DMS79 (cell line): Measurements from ENCODE around the gene ACVR1.
A peak's percentile ranks its signal among the peaks of the same experiment; 100 is the strongest.

ENCODE experiments used
- DNase-seq: peaks from one replicate; lab custom pipeline; 2025; lab: John Stamatoyannopoulos, UW

The ACVR1 gene

GRCh38 chr2:157790780-157791179 lies 85.3 kb downstream of the ACVR1 start:
- no peak for DNase-seq

DNA sequence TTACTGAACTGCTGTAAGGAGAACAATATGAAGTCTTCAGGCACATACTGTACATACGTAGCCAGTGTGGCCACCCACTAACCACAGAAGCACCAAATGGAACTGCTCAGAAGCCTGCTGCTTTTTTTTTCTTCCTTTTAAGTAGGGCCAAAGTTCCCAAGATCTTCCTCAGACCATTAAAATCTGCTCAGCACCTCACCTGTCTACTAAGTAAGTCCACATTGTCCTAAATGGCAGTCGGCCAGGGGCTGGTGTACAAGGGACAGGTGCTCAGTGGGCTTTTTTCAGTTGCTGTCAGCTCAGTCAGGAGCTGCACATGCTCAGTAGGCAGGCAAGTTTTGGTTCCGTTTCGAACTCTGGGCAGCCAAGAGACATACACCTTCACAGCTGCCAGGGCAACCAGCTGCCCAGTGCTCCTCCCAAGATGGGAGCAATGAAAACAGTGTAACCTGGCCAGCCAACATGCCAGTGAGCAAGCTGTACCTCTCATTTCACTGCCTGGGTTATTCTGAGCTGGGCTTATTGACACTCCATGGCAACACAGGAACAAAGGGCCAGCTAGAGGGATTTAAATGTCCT lies 86.1 kb downstream of the ACVR1 start:
- peak; percentile 79 for DNase-seq

DNA sequence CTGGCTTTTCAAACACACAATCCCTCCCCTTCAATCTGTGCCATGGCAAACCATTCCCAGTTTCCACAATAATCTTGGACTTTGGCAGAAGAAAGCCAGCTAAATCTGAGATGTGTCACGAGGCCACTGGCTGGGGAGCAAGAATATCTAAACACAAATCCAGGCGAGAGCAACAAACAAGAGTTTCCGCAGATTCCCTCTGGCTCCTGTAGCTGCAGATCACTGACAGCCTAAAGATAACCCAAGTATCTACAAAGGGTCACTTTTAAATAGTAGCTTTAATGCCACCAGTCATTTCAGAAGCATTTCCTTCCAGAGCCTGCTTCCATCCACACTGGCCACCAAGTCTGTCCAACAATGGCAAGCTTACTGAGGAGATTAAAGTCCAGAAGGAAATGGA lies 86.9 kb downstream of the ACVR1 start:
- no peak for DNase-seq

DNA sequence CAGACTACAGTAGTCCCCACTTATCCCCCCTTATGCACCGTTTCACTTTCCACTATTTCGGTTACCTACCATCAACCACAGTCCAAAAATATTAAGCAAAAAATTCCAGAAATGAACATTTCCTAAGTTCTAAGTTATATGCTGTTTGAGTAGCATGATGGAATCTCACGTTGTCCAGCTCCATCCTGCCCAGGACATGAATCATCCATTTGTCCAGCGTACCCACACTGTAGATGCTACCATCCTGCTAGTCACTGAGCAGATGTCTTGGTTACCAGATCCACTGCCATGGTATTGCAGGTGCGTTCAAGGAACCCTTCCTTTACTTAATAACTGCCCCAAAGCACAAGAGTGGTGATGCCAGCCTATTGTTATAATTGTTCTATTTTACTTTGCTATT lies 87.9 kb downstream of the ACVR1 start:
- no peak for DNase-seq

DNA sequence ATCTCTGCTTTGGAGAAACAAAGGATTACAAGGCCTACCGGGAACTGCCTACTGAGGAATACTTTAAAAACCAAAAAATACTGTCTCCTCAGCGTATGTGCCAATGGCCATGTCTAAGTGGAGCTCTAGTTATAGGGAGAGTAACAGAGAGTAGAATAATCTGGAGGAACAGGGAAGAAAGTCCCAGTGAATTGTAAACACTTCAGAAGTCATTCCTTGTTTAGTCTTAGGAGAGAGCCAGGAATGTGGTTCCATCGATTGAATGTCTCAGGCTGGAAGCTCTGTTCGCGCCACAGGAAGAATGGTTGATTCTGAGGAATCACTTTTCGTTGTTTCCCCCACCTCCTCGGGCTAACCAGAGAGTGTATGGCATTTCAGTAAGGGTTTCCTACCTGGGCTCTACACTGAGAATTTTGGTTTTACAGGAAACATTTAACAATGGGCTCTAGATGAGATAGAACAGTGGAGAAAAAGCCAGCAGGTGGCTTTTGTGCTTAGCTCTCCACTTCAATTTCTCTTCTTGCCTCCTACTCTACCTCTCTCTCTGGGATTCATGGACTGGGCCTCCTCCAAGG lies 88.7 kb downstream of the ACVR1 start:
- no peak for DNase-seq

DNA sequence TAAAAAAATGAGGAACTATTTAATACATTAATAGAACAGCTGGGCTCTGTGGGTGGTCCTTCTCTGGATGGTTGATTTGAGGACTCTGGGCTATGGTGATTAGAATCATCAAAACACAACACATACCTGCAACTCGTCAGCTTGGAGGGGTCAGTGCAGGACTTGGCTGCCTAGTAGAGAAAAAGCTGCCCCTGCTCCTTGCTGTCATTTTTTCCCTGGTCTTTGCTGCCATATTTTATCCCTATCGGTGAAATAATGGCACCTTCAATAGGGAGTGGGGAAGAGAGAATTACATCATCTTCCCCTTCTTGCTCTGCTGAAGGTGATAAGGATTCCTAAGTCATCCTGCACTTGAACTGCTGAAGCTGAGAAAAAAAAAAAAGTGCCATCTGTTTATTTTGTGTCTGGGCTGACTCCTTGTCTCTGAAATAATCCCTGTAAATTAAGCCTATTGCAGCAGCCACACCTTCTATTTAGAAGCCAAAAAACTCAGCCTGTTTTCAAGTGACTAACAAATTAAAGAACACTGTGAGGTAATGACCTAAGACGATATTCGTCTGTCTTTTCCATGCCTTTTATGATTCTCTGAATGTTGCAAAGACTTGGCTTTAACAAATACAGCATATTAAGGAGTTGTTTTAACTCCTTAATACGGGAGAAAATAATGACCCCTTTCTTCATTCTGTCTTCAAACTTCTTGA lies 89.3 kb downstream of the ACVR1 start:
- no peak for DNase-seq

GRCh38 chr2:157785866-157786662 lies 90.1 kb downstream of the ACVR1 start:
- DNase-seq, result no peak

GRCh38 chr2:157785200-157785599 lies 90.9 kb downstream of the ACVR1 start:
- peak; percentile 40 for DNase-seq

- peak; percentile 38 for DNase-seq
Observed at GRCh38 chr2:157784823-157785175, 91.3 kb downstream of the ACVR1 start.

DNA sequence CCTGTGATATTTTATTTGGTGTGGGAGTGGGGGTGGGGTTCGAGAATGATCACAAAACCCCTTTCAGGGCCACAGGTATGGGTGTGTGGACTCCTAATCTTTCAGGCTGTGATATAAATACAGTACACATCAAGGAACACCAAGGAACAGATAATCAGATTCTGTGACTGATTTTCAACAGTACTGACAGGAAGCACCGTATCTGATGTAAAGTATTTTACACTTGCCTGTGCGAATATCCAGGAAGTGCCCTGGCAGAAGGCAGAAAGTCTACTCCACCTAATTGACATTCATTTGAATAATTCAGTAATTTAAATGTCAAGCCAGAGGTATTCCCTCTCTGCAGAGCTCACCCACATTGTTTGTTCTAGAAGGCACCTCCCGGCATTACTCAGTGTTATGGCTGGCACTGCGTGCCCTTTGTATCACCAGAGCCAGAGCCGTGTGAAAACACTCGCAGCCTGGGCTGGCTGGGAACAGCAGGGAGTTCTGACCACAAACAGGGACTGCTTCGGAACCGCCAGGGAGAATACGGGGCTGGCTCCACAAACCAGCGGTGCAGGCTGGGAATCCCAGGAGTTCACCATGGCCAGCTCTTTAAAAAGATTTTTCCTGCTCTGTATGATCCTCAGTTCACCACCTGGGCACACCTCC lies 91.8 kb downstream of the ACVR1 start:
- DNase-seq, result no peak

DNA sequence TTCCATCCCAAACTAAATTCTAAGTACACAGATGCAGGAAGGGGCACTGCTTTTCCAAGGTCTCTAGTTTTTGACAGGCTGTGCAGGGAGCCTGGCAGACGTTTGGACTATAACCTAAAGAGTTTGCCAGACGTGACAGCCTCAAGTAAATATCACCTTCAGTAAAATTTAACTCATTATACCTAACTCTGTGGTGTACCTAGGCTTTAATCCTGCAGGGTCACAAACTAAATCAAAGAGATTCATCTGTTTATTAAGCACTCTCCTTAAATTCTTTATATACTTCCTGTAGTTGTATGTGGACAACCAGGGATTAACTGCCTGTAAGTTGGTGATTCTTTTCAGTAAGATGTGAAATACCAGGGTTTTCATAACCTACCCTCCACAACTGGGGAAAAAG lies 92.9 kb downstream of the ACVR1 start:
- no peak for DNase-seq

DNA sequence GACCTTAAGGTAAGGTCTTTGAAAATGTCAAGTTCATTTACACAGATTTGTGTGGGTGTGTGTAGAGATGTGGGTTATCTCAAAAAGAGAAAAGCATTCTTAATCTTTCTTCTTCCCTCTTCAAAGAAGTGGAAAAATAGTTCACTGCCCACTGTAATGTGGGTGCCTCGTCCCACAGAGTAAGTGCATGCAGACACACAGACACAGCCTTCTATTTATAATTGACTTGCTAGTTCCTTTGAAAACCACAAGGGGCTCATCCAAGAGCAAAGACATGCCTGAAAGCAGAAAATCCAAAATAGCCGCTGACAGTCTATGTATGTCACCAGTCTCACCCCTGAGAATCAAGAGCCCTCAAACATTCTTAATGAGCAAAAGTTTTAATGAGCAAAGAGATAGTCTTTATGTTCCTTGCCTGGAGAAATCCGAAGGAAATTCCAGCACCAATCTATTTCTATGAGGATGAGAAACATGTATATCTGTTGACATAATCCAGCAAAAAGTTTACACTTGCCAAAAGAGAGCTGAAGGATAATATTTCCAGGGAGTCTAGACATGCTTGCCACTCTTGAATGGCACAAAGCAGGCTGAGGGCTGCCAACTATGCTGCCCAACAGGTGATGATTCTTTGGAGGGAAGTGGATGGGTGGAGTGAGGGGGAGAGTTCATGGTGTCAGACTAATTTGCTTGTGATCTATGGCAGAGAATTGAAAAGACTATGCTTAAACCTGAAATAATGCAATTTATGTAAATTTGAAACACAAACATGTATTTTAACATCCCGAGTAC lies 93.9 kb downstream of the ACVR1 start:
- no peak for DNase-seq

- no peak for DNase-seq
Observed at GRCh38 chr2:157780211-157780610, 95.9 kb downstream of the ACVR1 start.

DNA sequence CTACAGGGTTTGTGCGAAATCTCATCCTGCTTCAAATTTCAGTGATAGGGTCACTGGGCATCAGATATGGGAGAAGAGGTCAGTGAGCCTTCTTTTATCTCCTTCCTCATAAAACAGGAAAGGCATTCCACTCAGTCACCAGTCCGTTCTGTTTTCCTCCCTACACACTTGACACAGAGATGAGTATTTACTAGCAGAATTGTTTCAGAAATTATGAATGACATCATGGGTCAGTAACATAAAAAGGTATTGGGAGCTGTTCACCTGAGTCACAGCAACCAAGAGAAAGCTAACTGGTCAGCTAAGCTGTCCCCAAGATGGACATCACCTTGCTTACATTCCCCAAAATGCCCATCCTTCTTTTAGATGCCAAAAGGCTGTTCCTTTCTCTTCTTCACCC lies 96.3 kb downstream of the ACVR1 start:
- DNase-seq, result no peak

DNA sequence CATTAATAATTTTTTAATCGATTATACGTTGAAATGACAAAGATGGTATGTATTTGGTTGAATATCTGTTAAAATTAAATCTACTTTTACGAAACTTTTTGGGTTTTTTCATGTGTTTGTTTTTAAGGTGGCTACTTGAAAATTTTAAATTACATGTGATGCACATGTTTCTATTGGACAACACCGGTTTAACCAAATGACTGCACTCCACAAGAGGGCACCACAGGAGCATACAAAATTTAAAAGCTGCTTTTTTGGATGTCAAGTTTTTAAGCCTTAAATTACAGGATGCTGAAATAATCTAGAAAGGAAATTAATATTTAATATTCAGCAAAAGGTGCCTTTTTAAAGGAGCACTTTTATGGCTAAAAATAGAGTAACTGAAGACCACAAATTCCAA lies 98.7 kb downstream of the ACVR1 start:
- DNase-seq, result peak; percentile 31

- DNase-seq, result no peak
Observed at GRCh38 chr2:157771234-157771633, 104.9 kb downstream of the ACVR1 start.

DNA sequence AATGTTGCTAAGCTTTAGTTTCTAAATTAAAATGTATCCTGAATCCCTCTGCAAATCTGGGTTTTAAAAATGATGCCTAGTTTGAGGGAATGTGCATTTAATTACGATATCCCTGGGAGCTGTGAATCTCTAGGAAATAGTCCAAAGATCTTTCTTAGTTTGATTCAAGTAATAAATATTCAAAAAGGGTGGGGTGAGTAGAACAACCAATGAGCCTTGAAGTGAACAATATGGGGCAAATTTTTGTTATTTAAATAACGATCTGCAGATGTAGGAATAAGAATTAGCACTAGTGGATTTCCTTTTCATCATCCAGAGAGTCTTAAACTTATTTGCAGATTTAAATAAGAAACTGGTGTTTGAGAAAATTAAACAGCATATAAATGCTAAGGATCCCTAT lies 106.3 kb downstream of the ACVR1 start:
- no peak for DNase-seq

DNA sequence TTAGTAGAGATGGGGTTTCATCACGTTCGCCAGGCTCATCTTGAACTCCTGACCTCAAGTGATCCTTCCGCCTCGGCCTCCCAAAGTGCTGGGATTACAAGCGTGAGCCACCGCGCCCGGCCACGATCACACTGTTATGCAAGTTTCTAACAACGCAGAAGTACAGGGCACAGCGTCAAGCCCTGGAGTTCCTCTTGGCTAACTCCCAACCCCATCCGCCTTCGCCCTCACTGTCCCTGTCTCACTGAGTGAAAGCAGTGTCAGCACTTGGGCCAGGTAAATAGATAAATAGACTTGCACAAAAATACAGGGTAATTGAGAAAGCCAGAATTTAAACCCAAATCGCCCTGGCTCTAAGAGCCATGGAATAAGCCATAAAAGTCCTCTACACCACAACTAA lies 111.7 kb downstream of the ACVR1 start:
- no peak for DNase-seq

GRCh38 chr2:157761520-157761919 lies 114.6 kb downstream of the ACVR1 start:
- DNase-seq, result no peak

- no peak for DNase-seq
Observed at GRCh38 chr2:157760949-157761348, 115.2 kb downstream of the ACVR1 start.

- DNase-seq, result no peak
Observed at GRCh38 chr2:157759855-157760254, 116.3 kb downstream of the ACVR1 start.

DNA sequence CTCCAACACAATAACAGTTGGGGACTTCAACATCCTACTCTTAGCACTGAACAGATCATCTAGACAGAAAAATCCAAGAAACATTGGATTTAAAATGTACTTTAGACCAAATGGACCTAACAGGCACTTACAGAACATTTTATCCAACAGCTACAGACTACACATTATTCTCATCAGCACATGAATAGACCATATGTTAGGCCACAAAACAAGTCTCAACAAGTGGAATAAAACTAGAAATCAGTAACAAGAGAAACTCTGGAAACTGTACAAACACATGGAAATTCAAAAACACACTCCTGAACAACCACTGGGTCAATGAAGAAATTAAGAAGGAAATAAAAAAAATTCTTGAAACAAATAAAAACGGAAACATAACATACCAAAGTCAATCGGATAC lies 117.5 kb downstream of the ACVR1 start:
- DNase-seq, result no peak
